Cardiac septum (tissue), 1 donor: Measurements from ENCODE around the gene NR1I2. TPM values are rescaled to one million over a fixed set of nuclear protein-coding genes. Genes with fewer than 3 reads are reported as not detected.

ENCODE experiments used
- total RNA-seq: library from RNA; stranded (reverse); fragmentation: NEBNext Ultra II Directional; extraction: Animal tissue kit (Norgen Biotek cat#: 25700); gene quantifications from one replicate; pipeline ENCODE4 v1.2.1, GENCODE V29; 2021
- donor health status: DM: no; HTN: no; CAD: no.

Gene NR1I2
- total RNA-seq, 1 donor from 2014 or later: 0.08 TPM

Other genes starting within 250 kb of the NR1I2 start
- 0.46 TPM for gene CD80, start 222.5 kb upstream of the NR1I2 start, total RNA-seq
- gene ADPRH, start 202.6 kb upstream of the NR1I2 start, total RNA-seq: 10.9 TPM
- 2.0 TPM for gene PLA1A, start 184.2 kb upstream of the NR1I2 start, total RNA-seq
- 702 TPM for gene POPDC2, start 121.5 kb upstream of the NR1I2 start, total RNA-seq
- gene COX17, start 104.7 kb upstream of the NR1I2 start, total RNA-seq: 130 TPM
- 0.57 TPM for gene CFAP91, start 79.1 kb upstream of the NR1I2 start, total RNA-seq